ENCODE data around the gene CDKN2B.

DNA sequence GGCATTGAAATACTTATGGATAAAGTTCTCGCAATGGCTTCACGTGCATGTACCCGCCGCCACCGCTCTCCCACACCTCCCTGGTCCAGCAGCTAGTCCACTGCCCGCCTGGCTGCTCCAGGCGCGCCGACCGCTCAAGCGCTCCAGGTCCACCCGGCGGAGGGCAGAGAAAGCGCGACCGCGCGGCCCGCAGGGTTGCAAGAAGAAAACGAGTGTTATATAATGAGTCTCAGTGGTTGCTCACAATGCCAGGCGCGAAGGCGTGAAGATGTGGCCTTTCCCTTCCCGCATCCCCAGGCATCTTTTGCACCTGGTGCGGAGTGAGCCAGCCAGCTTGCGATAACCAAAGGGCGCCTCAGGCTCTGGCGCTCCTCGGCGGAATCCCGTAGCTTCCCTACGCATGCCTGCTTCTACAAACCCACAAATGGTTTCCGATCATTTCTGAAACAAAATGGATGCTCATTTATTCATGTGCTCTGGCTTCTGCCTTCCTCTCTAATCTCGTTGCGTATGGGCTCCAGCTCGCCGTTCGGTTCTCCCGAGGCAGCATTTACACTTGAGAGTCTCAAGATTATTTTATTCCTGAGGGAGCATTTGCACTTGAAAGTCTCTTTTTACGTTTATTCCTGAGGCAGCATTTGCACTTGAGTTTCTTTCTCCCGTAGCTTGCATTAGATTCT lies 40.6 kb downstream of the CDKN2B start:
- TF ChIP-seq, protein P1, sequence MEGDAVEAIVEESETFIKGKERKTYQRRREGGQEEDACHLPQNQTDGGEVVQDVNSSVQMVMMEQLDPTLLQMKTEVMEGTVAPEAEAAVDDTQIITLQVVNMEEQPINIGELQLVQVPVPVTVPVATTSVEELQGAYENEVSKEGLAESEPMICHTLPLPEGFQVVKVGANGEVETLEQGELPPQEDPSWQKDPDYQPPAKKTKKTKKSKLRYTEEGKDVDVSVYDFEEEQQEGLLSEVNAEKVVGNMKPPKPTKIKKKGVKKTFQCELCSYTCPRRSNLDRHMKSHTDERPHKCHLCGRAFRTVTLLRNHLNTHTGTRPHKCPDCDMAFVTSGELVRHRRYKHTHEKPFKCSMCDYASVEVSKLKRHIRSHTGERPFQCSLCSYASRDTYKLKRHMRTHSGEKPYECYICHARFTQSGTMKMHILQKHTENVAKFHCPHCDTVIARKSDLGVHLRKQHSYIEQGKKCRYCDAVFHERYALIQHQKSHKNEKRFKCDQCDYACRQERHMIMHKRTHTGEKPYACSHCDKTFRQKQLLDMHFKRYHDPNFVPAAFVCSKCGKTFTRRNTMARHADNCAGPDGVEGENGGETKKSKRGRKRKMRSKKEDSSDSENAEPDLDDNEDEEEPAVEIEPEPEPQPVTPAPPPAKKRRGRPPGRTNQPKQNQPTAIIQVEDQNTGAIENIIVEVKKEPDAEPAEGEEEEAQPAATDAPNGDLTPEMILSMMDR (CRISPR knock-in tag; IDR thresholded peaks at IDR 0.05) = no peak
- no peak for TF ChIP-seq FOXK1 (CRISPR knock-in tag; IDR thresholded peaks at IDR 0.05; ENCODE audit: borderline replicate concordance, low read depth)
- TF ChIP-seq, protein P2, sequence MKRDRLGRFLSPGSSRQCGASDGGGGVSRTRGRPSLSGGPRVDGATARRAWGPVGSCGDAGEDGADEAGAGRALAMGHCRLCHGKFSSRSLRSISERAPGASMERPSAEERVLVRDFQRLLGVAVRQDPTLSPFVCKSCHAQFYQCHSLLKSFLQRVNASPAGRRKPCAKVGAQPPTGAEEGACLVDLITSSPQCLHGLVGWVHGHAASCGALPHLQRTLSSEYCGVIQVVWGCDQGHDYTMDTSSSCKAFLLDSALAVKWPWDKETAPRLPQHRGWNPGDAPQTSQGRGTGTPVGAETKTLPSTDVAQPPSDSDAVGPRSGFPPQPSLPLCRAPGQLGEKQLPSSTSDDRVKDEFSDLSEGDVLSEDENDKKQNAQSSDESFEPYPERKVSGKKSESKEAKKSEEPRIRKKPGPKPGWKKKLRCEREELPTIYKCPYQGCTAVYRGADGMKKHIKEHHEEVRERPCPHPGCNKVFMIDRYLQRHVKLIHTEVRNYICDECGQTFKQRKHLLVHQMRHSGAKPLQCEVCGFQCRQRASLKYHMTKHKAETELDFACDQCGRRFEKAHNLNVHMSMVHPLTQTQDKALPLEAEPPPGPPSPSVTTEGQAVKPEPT (CRISPR knock-in tag; IDR thresholded peaks at IDR 0.05; ENCODE audit: low read depth) = no peak
- TF ChIP-seq ZNF891 (CRISPR knock-in tag; IDR thresholded peaks at IDR 0.05) = no peak
- no peak for TF ChIP-seq ZFP37 (CRISPR knock-in tag; IDR thresholded peaks at IDR 0.05; ENCODE audit: borderline replicate concordance)
- TF ChIP-seq, protein P3, sequence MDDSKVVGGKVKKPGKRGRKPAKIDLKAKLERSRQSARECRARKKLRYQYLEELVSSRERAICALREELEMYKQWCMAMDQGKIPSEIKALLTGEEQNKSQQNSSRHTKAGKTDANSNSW (CRISPR knock-in tag; IDR thresholded peaks at IDR 0.05; ENCODE audit: borderline replicate concordance) = no peak
- no peak for TF ChIP-seq ZNF318 (CRISPR knock-in tag; IDR thresholded peaks at IDR 0.05)
- TF ChIP-seq REST (IDR thresholded peaks at IDR 0.05; ENCODE audit: borderline replicate concordance in 1 of 2, low read depth in 1 of 2, low read length in 2 of 2) = no peak
- no peak for TF ChIP-seq ZNF530 (CRISPR knock-in tag; IDR thresholded peaks at IDR 0.05; ENCODE audit: low read depth)
- TF ChIP-seq E2F1 (CRISPR knock-in tag; IDR thresholded peaks at IDR 0.05) = no peak
- TF ChIP-seq POLR2AphosphoS5 (IDR thresholded peaks at IDR 0.05; ENCODE audit: low read depth, low read length) = no peak
- TF ChIP-seq SRF (IDR thresholded peaks at IDR 0.05; ENCODE audit: low read depth, low read length) = no peak
